Peyer's patch (tissue), 4 donors: Measurements from ENCODE around the gene ADARB1. TPM values are rescaled to one million over a fixed set of nuclear protein-coding genes. Genes with fewer than 3 reads are reported as not detected.

ENCODE experiments used
- DNase-seq, 3 donors: peaks; one replicate each; pipeline ENCODE4 v3.0.0-alpha.2; 2017 to 2019
- H3K27ac ChIP-seq, 4 donors: fragments of 200-600 bp; sonication (generic); one replicate each; pipeline ENCODE4 v1.5.1; 2016 to 2019
- H3K27me3 ChIP-seq, 2 donors: fragments of 200-600 bp; sonication (generic); one replicate each; pipeline ENCODE4 v1.5.1; 2019
- H3K36me3 ChIP-seq, 3 donors: fragments of 200-600 bp; sonication (generic); one replicate each; pipeline ENCODE4 v1.5.1; 2016 to 2019
- H3K4me1 ChIP-seq, 4 donors: fragments of 200-600 bp; sonication (generic); one replicate each; pipeline ENCODE4 v1.5.1; 2016 to 2019
- H3K4me3 ChIP-seq, 4 donors: fragments of 200-600 bp; sonication (generic); 1 replicate in 3 of 4; 2 replicates in 1 of 4; pipeline ENCODE4 v1.5.1; 2016 to 2019; ENCODE audit warnings: mild to moderate bottlenecking in 1 of 4
- H3K9me3 ChIP-seq, 4 donors: fragments of 200-600 bp; sonication (generic); one replicate each; pipeline ENCODE4 v1.5.1; 2016 to 2019; ENCODE audit warnings: mild to moderate bottlenecking in 1 of 4
- POLR2A ChIP-seq, 2 donors: fragments of 450-650 bp; IDR thresholded peaks; one replicate each; pipeline ENCODE4 v1.5.1; 2017; ENCODE audit warnings: antibody characterized with exemption in 2 of 2, mild to moderate bottlenecking in 2 of 2, moderate library complexity in 2 of 2
- total RNA-seq, 4 donors: library from RNA; depleted of rRNA; stranded (reverse); fragments of >200 nt; gene quantifications; one replicate each; pipeline ENCODE4 v1.1.0, GENCODE V29; 2016
- TF ChIP-seq, protein P1 (sequence below), 6 experiments: fragments of 450-650 bp in 4 of 6; fragments of 200-600 bp in 2 of 6; sonication (generic) in 1 of 6; IDR thresholded peaks; one replicate each; pipeline ENCODE4 v1.5.1; 2017 to 2019; ENCODE audit warnings: antibody characterized with exemption in 6 of 6, mild to moderate bottlenecking in 3 of 6, moderate library complexity in 1 of 6

ADARB1 gene
- total RNA-seq, 4 donors from 2014 or later, result 7.4 to 47.9 (median 10.0) TPM

DNA sequence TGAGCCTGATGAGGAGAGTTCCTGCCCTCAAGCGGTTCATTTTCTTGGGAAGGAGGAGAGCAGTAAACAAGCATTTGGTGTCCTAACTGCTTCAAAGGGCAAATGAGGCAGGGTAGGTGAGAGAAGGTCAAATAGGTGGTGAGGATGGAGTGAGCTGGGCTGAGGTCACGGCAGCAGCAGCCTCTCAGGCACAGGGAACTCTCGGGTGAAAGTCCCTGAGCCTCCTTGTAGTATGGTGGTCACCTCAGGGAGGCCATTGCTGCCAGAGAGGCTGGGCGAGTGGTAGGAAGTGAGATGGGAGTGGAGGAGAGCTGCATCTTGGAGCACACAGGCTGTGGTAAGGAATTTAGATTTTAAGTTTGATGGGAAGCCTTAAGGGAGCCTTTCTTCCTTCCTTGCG is 4.0 kb downstream of the ADARB1 start:
- Histone ChIP-seq H3K27me3 (no peaks in the 10 kb centered on the region), H3K36me3 (no peaks in the 10 kb centered on the region), H3K9me3 (no peaks in the 10 kb centered on the region), H3K4me1 (peaks cover 4 to 8% (median 6%) of the 10 kb centered on the region in 4 donors), H3K4me3 (no peak overlapping the region), H3K27ac (peak overlapping the region in 2 of 4 donors; percentile 27 to 57)
- DNase-seq, result no peak
- TF ChIP-seq, protein P1, sequence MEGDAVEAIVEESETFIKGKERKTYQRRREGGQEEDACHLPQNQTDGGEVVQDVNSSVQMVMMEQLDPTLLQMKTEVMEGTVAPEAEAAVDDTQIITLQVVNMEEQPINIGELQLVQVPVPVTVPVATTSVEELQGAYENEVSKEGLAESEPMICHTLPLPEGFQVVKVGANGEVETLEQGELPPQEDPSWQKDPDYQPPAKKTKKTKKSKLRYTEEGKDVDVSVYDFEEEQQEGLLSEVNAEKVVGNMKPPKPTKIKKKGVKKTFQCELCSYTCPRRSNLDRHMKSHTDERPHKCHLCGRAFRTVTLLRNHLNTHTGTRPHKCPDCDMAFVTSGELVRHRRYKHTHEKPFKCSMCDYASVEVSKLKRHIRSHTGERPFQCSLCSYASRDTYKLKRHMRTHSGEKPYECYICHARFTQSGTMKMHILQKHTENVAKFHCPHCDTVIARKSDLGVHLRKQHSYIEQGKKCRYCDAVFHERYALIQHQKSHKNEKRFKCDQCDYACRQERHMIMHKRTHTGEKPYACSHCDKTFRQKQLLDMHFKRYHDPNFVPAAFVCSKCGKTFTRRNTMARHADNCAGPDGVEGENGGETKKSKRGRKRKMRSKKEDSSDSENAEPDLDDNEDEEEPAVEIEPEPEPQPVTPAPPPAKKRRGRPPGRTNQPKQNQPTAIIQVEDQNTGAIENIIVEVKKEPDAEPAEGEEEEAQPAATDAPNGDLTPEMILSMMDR (IDR thresholded peaks at IDR 0.05), result no peak
- TF ChIP-seq POLR2A (IDR thresholded peaks at IDR 0.05), result no peak

DNA sequence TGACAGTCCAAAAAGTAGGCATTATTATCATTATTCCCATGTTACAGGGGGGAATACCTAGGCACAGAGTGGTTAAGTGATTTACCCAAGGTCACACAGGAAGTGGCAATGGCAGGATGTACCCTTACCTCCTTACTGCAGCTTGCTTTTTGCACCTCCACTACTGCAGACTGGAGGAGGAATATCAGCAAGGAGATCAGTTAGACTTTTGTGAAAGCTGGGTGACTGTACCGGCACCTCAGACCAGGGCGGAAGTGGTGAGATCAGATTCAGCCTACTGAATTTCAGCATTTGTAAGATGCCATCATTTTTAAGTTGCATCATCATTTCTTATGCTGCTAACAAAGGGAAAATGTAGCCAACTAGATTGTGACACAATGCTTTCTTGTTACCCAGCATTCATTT is 4.5 kb downstream of the ADARB1 start:
- H3K9me3 ChIP-seq, result no peaks in the 10 kb centered on the region
- H3K4me3 ChIP-seq, result no peak overlapping the region
- no peaks in the 10 kb centered on the region for H3K36me3 ChIP-seq
- peak in 2 of 3 donors; percentile 58 to 81 for DNase-seq
- H3K27me3 ChIP-seq, result no peaks in the 10 kb centered on the region
- peak overlapping the region in 2 of 4 donors; percentile 24 to 57 for H3K27ac ChIP-seq
- TF ChIP-seq, protein P1 (IDR thresholded peaks at IDR 0.05), result no peak
- no peak for TF ChIP-seq POLR2A (IDR thresholded peaks at IDR 0.05)
- H3K4me1 ChIP-seq, result peaks cover 3 to 6% (median 5%) of the 10 kb centered on the region in 4 donors

DNA sequence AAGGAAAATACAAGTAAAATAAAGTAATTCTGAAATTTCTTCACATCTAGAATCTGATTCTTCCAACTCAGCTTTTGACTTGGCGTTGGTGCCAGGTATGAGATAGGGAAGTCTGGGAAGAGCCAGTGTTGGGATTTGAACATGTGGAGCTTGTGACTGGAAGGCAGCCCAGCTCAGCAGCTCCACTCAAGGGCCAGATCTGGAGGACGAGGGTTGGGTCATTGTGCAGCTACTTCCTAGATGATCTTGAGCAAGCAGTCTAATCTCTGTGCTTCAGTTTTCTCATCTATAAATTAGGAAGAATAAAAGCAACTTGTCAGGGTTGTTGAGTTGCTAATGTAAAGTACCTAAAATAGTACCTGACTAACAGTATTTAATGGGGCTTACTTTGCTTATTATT is 5.0 kb downstream of the ADARB1 start:
- TF ChIP-seq, protein P1 (IDR thresholded peaks at IDR 0.05), result no peak
- no peak for DNase-seq
- Histone ChIP-seq H3K27ac (peak overlapping the region; percentile 12 to 57 (median 30)), H3K4me1 (peaks cover 3 to 6% (median 5%) of the 10 kb centered on the region in 4 donors), H3K27me3 (no peaks in the 10 kb centered on the region), H3K4me3 (no peak overlapping the region), H3K9me3 (no peaks in the 10 kb centered on the region), H3K36me3 (no peaks in the 10 kb centered on the region)

DNA sequence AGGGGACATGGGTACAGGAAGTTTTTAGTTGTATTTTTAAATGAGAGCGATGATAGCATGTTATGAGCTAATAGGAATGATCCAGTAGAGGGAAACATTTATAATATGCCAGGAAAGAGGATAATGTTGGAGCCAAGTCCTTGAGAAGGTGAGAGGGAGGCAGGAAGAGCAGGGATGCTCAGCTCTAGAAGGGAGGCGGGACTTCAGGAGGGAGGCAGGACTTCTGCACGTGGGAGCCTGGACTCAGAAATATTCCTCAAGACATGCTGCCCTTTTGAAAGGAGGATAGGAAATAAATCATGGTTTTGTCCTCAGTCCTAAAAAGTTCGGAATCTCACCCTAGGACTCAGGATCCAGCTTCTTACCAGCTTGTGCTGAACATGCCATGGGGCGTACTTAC is 5.9 kb downstream of the ADARB1 start:
- H3K27me3 ChIP-seq, result no peaks in the 10 kb centered on the region
- no peak for DNase-seq
- TF ChIP-seq, protein P1 (IDR thresholded peaks at IDR 0.05), result no peak
- TF ChIP-seq POLR2A (IDR thresholded peaks at IDR 0.05), result no peak
- H3K4me3 ChIP-seq, result no peak overlapping the region
- H3K27ac ChIP-seq, result no peak overlapping the region
- no peaks in the 10 kb centered on the region for H3K36me3 ChIP-seq
- H3K9me3 ChIP-seq, result no peaks in the 10 kb centered on the region
- peaks cover 2 to 4% (median 3%) of the 10 kb centered on the region in 4 donors for H3K4me1 ChIP-seq

DNA sequence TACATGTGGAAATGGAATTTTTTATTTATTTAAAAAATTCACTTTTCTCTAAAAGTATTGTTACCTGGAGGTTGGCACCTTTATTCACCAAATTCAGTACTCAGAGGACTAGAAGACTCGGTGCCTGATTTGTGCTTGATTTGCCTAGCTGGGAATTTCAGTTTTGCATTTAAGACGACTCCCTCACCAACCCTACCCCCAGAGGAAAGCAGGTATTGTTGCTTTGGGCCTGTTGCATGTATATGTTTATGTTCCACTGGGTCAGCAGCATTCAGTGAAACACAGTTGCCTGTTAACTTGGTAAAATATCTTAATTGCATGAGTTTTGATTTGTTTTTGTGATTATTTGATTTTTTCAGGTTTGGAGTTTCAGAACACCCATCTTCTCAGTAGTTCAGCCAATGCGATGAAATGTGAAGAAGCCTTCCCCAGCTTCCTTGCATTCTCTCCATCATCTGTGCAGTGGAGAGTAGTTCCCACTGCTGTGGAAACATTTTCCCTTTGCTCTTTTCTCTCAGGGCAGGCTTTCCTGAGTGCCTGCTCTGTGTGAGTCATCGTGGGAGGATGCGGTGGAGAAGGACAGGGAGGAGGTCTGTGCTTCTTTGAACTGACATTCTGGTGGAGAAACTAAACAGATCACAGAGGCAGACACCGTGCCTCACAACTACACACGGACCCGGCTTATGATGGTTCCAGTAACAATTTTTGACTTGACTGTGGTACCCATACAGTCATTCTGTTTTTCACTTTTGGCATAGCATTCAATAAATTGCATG is 6.4 kb downstream of the ADARB1 start:
- peak overlapping the region in 1 of 4 donors; percentile 23 for H3K27ac ChIP-seq
- H3K4me3 ChIP-seq, result no peak overlapping the region
- no peaks in the 10 kb centered on the region for H3K36me3 ChIP-seq
- peaks cover 0 to 4% (median 0%) of the 10 kb centered on the region in 4 donors for H3K4me1 ChIP-seq
- peak in 1 of 3 donors; percentile 53 for DNase-seq
- no peaks in the 10 kb centered on the region for H3K27me3 ChIP-seq
- TF ChIP-seq POLR2A (IDR thresholded peaks at IDR 0.05), result no peak
- TF ChIP-seq, protein P1 (IDR thresholded peaks at IDR 0.05), result no peak
- no peaks in the 10 kb centered on the region for H3K9me3 ChIP-seq
